Astrocyte of the cerebellum (primary cell): Measurements from ENCODE around the gene EZH2.
A peak's percentile ranks its signal among the peaks of the same experiment; 100 is the strongest.

ENCODE experiments used
- DNase-seq: peaks from one replicate; pipeline ENCODE4 v3.0.0-alpha.2; 2011; ENCODE audit warnings: low read depth
- H3K4me3 ChIP-seq: 2 replicates; pipeline ENCODE4 v1.5.1; 2011; ENCODE audit warnings: mild to moderate bottlenecking, low read depth, low read length, moderate library complexity
- in situ Hi-C: cut with HindIII; loops from 2 replicates; pipeline ENCODE4 v1.10.0; 2017; ENCODE audit warnings: low sequenced_read_pairs
- TF ChIP-seq, protein P1 (sequence below): IDR thresholded peaks from 2 replicates; pipeline ENCODE4 v1.5.1; 2012; ENCODE audit warnings: low read length, low read depth, moderate library complexity, mild to moderate bottlenecking; ENCODE audit errors: missing control alignments

EZH2 gene

DNA sequence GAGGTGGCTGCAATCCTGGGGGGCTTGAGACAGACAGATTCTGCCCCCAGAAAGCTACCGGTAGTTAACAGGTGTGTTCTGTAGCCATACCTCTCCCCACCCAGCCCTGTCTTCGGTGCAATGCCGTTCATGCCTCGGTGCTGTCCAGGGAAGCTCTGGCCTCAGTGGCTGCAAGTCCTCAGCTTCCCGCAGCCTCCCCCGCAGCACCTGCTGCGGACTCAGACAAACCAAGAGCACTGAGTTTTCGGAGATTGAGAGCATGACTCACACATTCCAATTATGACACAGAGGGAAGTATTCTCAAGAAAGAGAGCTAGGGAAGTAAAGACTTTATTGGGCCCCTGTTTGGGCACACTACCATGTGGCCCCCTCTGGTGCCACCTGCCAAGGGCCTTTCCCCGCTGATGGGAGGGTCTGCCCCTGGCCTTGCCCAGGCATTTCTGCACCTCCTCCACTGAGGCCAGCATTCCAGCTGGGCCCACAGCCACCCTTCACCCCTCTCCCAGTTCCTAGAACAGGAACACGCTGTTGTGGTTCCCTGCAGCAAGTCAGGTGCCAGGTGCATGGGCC is 30.2 kb upstream of the EZH2 start:
- in situ Hi-C loops, result no loop called here
- TF ChIP-seq, protein P1, sequence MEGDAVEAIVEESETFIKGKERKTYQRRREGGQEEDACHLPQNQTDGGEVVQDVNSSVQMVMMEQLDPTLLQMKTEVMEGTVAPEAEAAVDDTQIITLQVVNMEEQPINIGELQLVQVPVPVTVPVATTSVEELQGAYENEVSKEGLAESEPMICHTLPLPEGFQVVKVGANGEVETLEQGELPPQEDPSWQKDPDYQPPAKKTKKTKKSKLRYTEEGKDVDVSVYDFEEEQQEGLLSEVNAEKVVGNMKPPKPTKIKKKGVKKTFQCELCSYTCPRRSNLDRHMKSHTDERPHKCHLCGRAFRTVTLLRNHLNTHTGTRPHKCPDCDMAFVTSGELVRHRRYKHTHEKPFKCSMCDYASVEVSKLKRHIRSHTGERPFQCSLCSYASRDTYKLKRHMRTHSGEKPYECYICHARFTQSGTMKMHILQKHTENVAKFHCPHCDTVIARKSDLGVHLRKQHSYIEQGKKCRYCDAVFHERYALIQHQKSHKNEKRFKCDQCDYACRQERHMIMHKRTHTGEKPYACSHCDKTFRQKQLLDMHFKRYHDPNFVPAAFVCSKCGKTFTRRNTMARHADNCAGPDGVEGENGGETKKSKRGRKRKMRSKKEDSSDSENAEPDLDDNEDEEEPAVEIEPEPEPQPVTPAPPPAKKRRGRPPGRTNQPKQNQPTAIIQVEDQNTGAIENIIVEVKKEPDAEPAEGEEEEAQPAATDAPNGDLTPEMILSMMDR, result no peak
- H3K4me3 ChIP-seq, result no peak overlapping the region
- DNase-seq, result peak; percentile 34

DNA sequence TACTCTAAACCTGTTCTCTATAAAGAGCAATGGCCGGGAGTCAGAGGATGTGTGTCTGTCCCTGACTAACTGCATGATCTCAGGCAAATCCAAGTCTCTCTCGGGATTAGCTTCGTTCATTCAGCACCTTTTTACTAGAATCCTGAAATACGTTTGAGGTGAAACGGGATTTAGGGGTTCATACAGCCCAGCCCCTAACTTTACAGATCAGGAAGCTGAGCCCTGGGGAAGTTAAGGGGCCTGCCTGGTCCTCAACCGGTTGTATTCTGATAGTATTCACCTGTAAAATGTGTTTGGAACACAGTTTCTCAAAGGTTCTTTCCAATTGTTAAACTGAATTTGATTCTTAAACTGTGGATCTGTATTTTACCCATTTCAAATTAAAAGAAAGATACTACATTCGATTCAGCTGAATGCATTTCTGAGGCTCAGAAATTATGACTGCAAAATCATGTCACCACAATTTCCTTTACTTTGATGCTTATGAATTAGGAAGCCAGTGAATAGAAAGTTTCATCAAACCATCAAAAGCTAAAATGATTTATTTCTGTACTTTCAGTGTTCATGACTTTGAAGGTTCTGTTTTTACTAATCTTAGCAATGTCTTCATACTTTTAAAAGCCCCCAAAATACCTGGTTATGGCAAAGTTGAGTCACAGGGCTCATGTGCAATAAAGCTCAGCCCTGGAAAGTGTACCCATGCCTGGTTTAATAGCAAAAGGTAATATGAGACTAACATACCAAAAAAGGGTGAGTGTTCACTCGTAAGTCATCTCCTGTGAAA is 28.9 kb upstream of the EZH2 start:
- H3K4me3 ChIP-seq, result no peak overlapping the region
- TF ChIP-seq, protein P1, result no peak
- no peak for DNase-seq
- in situ Hi-C loops, result no loop called here

DNA sequence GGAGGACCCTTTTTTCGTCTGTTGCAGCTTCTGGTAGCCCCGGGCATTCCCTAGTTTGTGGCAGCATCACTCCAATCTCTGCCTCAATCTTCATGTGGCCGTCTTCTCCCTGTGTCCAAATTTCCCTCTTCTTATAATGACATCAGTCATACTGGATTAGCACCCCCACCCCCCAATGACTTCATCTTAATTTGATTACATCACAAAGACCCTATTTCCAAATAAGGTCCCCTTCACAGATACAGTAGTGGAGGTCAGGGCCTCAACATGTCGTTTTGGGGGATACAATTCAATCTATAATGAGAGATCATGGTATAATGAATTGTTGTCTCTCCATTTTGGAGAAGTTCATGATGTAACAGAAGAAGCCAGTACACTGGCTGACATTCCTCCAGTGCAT is 28.1 kb upstream of the EZH2 start:
- TF ChIP-seq, protein P1, result no peak
- DNase-seq, result no peak
- in situ Hi-C loops, result no loop called here
- H3K4me3 ChIP-seq, result no peak overlapping the region

- no peak overlapping the region for H3K4me3 ChIP-seq
- no peak for DNase-seq
- TF ChIP-seq, protein P1, result no peak
- in situ Hi-C loops, result no loop called here
Measured at GRCh38 chr7:148911626-148912025, 27.5 kb upstream of the EZH2 start.

DNA sequence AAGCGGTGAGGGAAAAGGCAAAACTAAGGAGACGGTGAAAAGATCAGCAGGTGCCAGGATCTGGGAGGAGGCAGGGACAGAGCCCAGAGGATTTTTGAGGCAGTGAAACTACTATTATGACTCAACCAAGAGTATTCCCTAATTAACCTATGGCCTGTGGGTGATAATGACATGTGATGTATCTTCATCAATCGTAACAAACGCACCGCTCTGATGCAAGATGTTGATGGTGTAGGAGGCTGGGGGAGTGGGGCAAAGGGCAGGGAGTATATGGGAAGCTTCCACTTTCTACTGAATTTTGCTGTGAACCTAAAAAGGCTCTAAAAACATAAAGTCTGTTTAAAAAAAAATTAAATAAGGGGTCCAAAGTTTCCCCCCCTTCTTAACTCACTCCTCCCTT is 25.5 kb upstream of the EZH2 start:
- DNase-seq, result no peak
- in situ Hi-C loops, result no loop called here
- TF ChIP-seq, protein P1, result no peak
- H3K4me3 ChIP-seq, result no peak overlapping the region

DNA sequence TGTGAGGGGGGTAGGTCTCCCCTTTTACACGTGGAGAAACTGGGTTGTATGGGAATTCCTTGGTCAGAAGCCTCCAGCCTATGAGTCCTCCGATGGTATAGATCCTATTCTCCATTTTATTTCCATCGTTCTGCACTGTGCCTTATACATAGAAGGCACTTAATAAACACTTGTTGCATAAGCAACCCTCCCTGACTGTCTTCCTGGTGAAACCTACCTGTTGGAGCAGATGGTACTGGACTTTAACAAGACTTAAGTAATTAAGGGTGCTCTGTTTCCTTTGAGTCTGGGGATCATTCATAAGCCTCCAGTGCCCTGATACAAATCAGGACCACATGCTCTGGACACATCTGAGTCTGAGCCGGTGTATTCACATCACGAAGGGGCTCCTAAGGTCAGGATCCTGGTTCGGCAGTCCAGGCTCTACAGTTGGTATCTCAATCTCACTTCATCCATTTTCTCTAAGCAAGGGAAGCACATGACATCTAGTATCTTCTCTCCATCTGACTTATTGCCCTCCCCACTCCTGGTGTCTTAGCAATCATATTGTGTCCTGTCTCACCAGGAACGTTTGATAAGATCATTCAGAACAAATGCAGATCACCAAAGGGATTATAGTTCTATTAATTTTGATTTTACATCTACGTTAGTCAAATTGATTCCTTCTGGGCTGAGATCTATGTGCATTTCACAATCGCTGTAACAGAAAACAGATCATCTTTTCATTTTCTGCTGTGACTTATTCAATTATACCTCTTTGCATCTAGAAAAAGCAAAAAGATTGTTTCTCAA is 22.8 kb upstream of the EZH2 start:
- in situ Hi-C loops, result no loop called here
- TF ChIP-seq, protein P1, result no peak
- DNase-seq, result no peak
- no peak overlapping the region for H3K4me3 ChIP-seq
